A673 (cell line): ENCODE data around the gene TXNDC8. TPM values are rescaled to one million over a fixed set of nuclear protein-coding genes. Genes with fewer than 3 reads are reported as not detected.

Source experiments
- BruUV-seq: library from RNA; stranded (reverse); fragments of 400-500 nt; replicated peaks from 2 replicates; lab custom pipeline; 2021; lab: Mats Ljungman, UMichigan
- CTCF ChIA-PET: fragments of 300-600 bp; sonication (Branson Sonifier 250); formaldehyde crosslinking; loops from one replicate; lab custom pipeline; 2022; ENCODE audit warnings: antibody characterized with exemption; lab: Charles Lee
- POLR2A ChIA-PET: fragments of 300-600 bp; sonication (Branson Sonifier 250); formaldehyde crosslinking; loops from one replicate; lab custom pipeline; 2022; ENCODE audit warnings: antibody characterized with exemption; ENCODE audit not compliant: low non-redundant PET; lab: Charles Lee
- DNase-seq: peaks from one replicate; pipeline ENCODE4 v3.0.0-alpha.2; 2015; ENCODE audit warnings: low spot score
- H3K27ac ChIP-seq: fragments of 200-600 bp; sonication (generic); 2 replicates; pipeline ENCODE4 v1.5.1; 2016; ENCODE audit warnings: mixed run types, low read depth, mild to moderate bottlenecking, mixed read lengths, antibody characterized with exemption, low read length; ENCODE audit not compliant: poor library complexity, severe bottlenecking
- H3K27me3 ChIP-seq: fragments of 200-600 bp; sonication (generic); replicated peaks from 2 replicates; pipeline ENCODE4 v1.6.1; 2017; ENCODE audit warnings: mixed run types, low read depth, mild to moderate bottlenecking, mixed read lengths, antibody characterized with exemption, low read length; ENCODE audit not compliant: insufficient read depth, poor library complexity
- H3K36me3 ChIP-seq: fragments of 200-600 bp; sonication (generic); 2 replicates; pipeline ENCODE4 v1.6.1; 2016; ENCODE audit warnings: mixed run types, mild to moderate bottlenecking, mixed read lengths, antibody characterized with exemption, low read length; ENCODE audit not compliant: insufficient read depth, poor library complexity, severe bottlenecking
- H3K4me1 ChIP-seq: fragments of 200-600 bp; sonication (generic); 2 replicates; pipeline ENCODE4 v1.6.1; 2017; ENCODE audit warnings: mixed run types, mild to moderate bottlenecking, mixed read lengths, antibody characterized with exemption, low read length; ENCODE audit not compliant: insufficient read depth, poor library complexity, severe bottlenecking
- H3K4me3 ChIP-seq: fragments of 200-600 bp; sonication (generic); 2 replicates; pipeline ENCODE4 v1.5.1; 2016; ENCODE audit warnings: low read depth, mixed run types, mild to moderate bottlenecking, mixed read lengths, low read length; ENCODE audit not compliant: poor library complexity, severe bottlenecking
- H3K9me3 ChIP-seq: fragments of 200-600 bp; sonication (generic); 2 replicates; pipeline ENCODE4 v1.6.1; 2016; ENCODE audit warnings: mixed run types, low read depth, mild to moderate bottlenecking, mixed read lengths, antibody characterized with exemption, low read length; ENCODE audit not compliant: poor library complexity, severe bottlenecking
- CTCF ChIP-seq: fragments of 300-800, 200-600 bp; sonication (generic); conservative IDR thresholded peaks from 2 replicates; pipeline ENCODE4 v1.5.1; 2017; ENCODE audit warnings: low read depth, mild to moderate bottlenecking, antibody characterized with exemption, low read length, moderate library complexity, mixed read lengths
- EZH2 ChIP-seq: fragments of 200-600 bp; sonication (generic); IDR thresholded peaks from 2 replicates; pipeline ENCODE4 v1.6.1; 2017; ENCODE audit warnings: borderline replicate concordance, low read depth, mild to moderate bottlenecking, mixed read lengths, antibody characterized with exemption, low read length; ENCODE audit not compliant: poor library complexity, severe bottlenecking
- intact Hi-C: fragments of 100-400 bp; cut with micrococcal nuclease; formaldehyde crosslinking; loops from one replicate; pipeline ENCODE4 v1.10.0; 2022; ENCODE audit not compliant: unreplicated experiment
- total RNA-seq: library from RNA; stranded (reverse); gene quantifications from 2 replicates; pipeline ENCODE4 v1.2.3, GENCODE V29; 2021

TXNDC8 gene
- total RNA-seq, 1 experiment from 2014 or later = not detected

- CTCF ChIA-PET = no interaction called here
- H3K4me3 ChIP-seq = no peak overlapping the region
Observed at GRCh38 chr9:110309681-110310080, 28.0 kb downstream of the TXNDC8 start.

GRCh38 chr9:110308633-110309038 lies 29.0 kb downstream of the TXNDC8 start:
- CTCF ChIA-PET = no interaction called here
- no peaks in the 10 kb centered on the region for H3K27me3 ChIP-seq

More at GRCh38 chr9:110309681-110310080, 28.0 kb downstream of the TXNDC8 start:
- Histone ChIP-seq H3K36me3 (no peaks in the 10 kb centered on the region), H3K9me3 (peaks cover 6% of the 10 kb centered on the region), H3K4me1 (no peaks in the 10 kb centered on the region), H3K27ac (no peak overlapping the region), H3K27me3 (no peaks in the 10 kb centered on the region)
- no peak for TF ChIP-seq EZH2
- no peak for TF ChIP-seq CTCF
- intact Hi-C loops = no loop called here
- BruUV-seq = no TSS peak
- POLR2A ChIA-PET = no interaction called here
- DNase-seq = no peak

GRCh38 chr9:110307191-110307590 lies 30.5 kb downstream of the TXNDC8 start:
- BruUV-seq = no TSS peak
- DNase-seq = no peak
- ChIA-PET CTCF (no interaction called here), POLR2A (no interaction called here)
- Histone ChIP-seq H3K27me3 (no peaks in the 10 kb centered on the region), H3K4me1 (no peaks in the 10 kb centered on the region), H3K36me3 (no peaks in the 10 kb centered on the region), H3K9me3 (peaks cover 5% of the 10 kb centered on the region), H3K4me3 (no peak overlapping the region), H3K27ac (no peak overlapping the region)
- TF ChIP-seq EZH2 = no peak
- TF ChIP-seq CTCF = no peak
- intact Hi-C loops = no loop called here

More at GRCh38 chr9:110308633-110309038, 29.0 kb downstream of the TXNDC8 start:
- Histone ChIP-seq H3K9me3 (peaks cover 6% of the 10 kb centered on the region), H3K36me3 (no peaks in the 10 kb centered on the region), H3K4me3 (no peak overlapping the region), H3K27ac (no peak overlapping the region), H3K4me1 (no peaks in the 10 kb centered on the region)
- DNase-seq = no peak
- intact Hi-C loops = no loop called here
- BruUV-seq = no TSS peak
- no peak for TF ChIP-seq EZH2
- no peak for TF ChIP-seq CTCF
- POLR2A ChIA-PET = no interaction called here
